Liver (tissue), 9 donors: Measurements from ENCODE around the gene HHAT. TPM values are rescaled to one million over a fixed set of nuclear protein-coding genes. Genes with fewer than 3 reads are reported as not detected.

Experiments used
- DNase-seq: peaks from one replicate; pipeline ENCODE4 v3.0.0-alpha.2; 2017; ENCODE audit warnings: low spot score
- H3K27ac ChIP-seq, 2 donors: one replicate each; pipeline ENCODE4 v1.7.0; 2013; ENCODE audit warnings: inconsistent platforms in 2 of 2, low read length in 2 of 2, control low read depth in 1 of 2, low read depth in 1 of 2, mild to moderate bottlenecking in 1 of 2
- H3K27me3 ChIP-seq, 4 donors: one replicate each; pipeline versions ENCODE4 v1.6.1 to v1.7.0; 2013; ENCODE audit warnings: low read length in 3 of 4, inconsistent platforms in 1 of 4, mild to moderate bottlenecking in 1 of 4, moderate library complexity in 1 of 4; ENCODE audit not compliant: control insufficient read depth in 4 of 4, insufficient read depth in 4 of 4
- H3K36me3 ChIP-seq, 4 donors: one replicate each; pipeline versions ENCODE4 v1.6.1 to v1.7.0; 2013; ENCODE audit warnings: low read length in 3 of 4, mild to moderate bottlenecking in 3 of 4, low read depth in 1 of 4, moderate library complexity in 1 of 4; ENCODE audit not compliant: control insufficient read depth in 4 of 4, insufficient read depth in 3 of 4
- H3K4me1 ChIP-seq, 4 donors: one replicate each; pipeline versions ENCODE4 v1.6.1 to v1.7.0; 2013; ENCODE audit warnings: low read length in 3 of 4, mild to moderate bottlenecking in 3 of 4, moderate library complexity in 1 of 4; ENCODE audit not compliant: control insufficient read depth in 4 of 4, insufficient read depth in 4 of 4
- H3K4me3 ChIP-seq, 3 donors: one replicate each; pipeline versions ENCODE4 v1.6.1 to v1.7.0; 2013; ENCODE audit warnings: low read length in 3 of 3, control low read depth in 1 of 3, low read depth in 1 of 3, mild to moderate bottlenecking in 1 of 3
- H3K9ac ChIP-seq, 2 donors: one replicate each; pipeline ENCODE4 v1.7.0; 2013; ENCODE audit warnings: low read length in 2 of 2, mild to moderate bottlenecking in 2 of 2, moderate library complexity in 2 of 2, control low read depth in 1 of 2, low read depth in 1 of 2
- H3K9me3 ChIP-seq, 4 donors: one replicate each; pipeline versions ENCODE4 v1.6.1 to v1.7.0; 2013; ENCODE audit warnings: low read length in 3 of 4; ENCODE audit not compliant: control insufficient read depth in 4 of 4
- EGR1 ChIP-seq, 2 donors: IDR thresholded peaks; 2 replicates each; pipeline ENCODE4 v1.6.1; 2016 to 2018; ENCODE audit warnings: antibody characterized with exemption in 2 of 2, low read depth in 2 of 2
- FOXA1 ChIP-seq: IDR thresholded peaks from 2 replicates; pipeline ENCODE4 v1.6.1; 2016; ENCODE audit warnings: antibody characterized with exemption
- FOXA2 ChIP-seq: IDR thresholded peaks from 2 replicates; pipeline ENCODE4 v1.6.1; 2016; ENCODE audit warnings: antibody characterized with exemption
- GABPA ChIP-seq, 2 donors: IDR thresholded peaks in 1 of 2; conservative IDR thresholded peaks in 1 of 2; 2 replicates each; pipeline ENCODE4 v1.6.1; 2016; ENCODE audit warnings: antibody characterized with exemption in 2 of 2, mild to moderate bottlenecking in 1 of 2, moderate library complexity in 1 of 2
- HNF4A ChIP-seq, 2 donors: conservative IDR thresholded peaks; 2 replicates each; pipeline ENCODE4 v1.6.1; 2016; ENCODE audit warnings: antibody characterized with exemption in 2 of 2, mild to moderate bottlenecking in 2 of 2
- HNF4G ChIP-seq: IDR thresholded peaks from 2 replicates; pipeline ENCODE4 v1.6.1; 2016; ENCODE audit warnings: antibody characterized with exemption
- JUND ChIP-seq, 2 donors: IDR thresholded peaks; 2 replicates each; pipeline ENCODE4 v1.6.1; 2016; ENCODE audit warnings: antibody characterized with exemption in 2 of 2
- MAX ChIP-seq: IDR thresholded peaks from 2 replicates; pipeline ENCODE4 v1.6.1; 2016; ENCODE audit warnings: antibody characterized with exemption
- NR2F2 ChIP-seq: IDR thresholded peaks from 2 replicates; pipeline ENCODE4 v1.6.1; 2016; ENCODE audit warnings: antibody characterized with exemption
- RAD21 ChIP-seq, 2 donors: IDR thresholded peaks; 2 replicates each; pipeline ENCODE4 v1.6.1; 2016; ENCODE audit warnings: antibody characterized with exemption in 2 of 2, mild to moderate bottlenecking in 2 of 2
- REST ChIP-seq: IDR thresholded peaks from 2 replicates; pipeline ENCODE4 v1.6.1; 2016; ENCODE audit warnings: antibody characterized with exemption, mild to moderate bottlenecking
- RXRA ChIP-seq, 2 donors: IDR thresholded peaks; 2 replicates each; pipeline ENCODE4 v1.6.1; 2017 to 2018; ENCODE audit warnings: antibody characterized with exemption in 2 of 2, mild to moderate bottlenecking in 1 of 2
- SP1 ChIP-seq: IDR thresholded peaks from 2 replicates; pipeline ENCODE4 v1.6.1; 2018; ENCODE audit warnings: antibody characterized with exemption, mild to moderate bottlenecking
- TAF1 ChIP-seq: conservative IDR thresholded peaks from 2 replicates; pipeline ENCODE4 v1.6.1; 2016; ENCODE audit warnings: antibody characterized with exemption, mild to moderate bottlenecking
- YY1 ChIP-seq: IDR thresholded peaks from 2 replicates; pipeline ENCODE4 v1.6.1; 2016; ENCODE audit warnings: antibody characterized with exemption, mild to moderate bottlenecking
- ZBTB33 ChIP-seq: IDR thresholded peaks from 2 replicates; pipeline ENCODE4 v1.6.1; 2016; ENCODE audit warnings: antibody characterized with exemption
- whole genome bisulfite sequencing: extraction: QIAGEN DNeasy Blood & Tissue Kit; methylation state at CpG from one replicate; pipeline ENCODE4 v1.1.7; 2013; 5-methylcytosine and 5-hydroxymethylcytosine counted together
- polyA plus RNA-seq, 2 donors: library from polyadenylated mRNA; stranded (reverse) in 1 of 2; unstranded in 1 of 2; fragments of 200-250 nt in 1 of 2; fragments of >200 nt in 1 of 2; fragmentation: Nextera tagmentation in 1 of 2; extraction: Ambion mirVana in 1 of 2; gene quantifications; one replicate each; pipeline versions ENCODE4 v1.2.1 to v1.2.3, GENCODE V29; 2013 to 2015
- total RNA-seq, 2 donors: library from RNA; depleted of rRNA; stranded (reverse); fragments of >200 nt; gene quantifications; one replicate each; pipeline ENCODE4 v1.2.3, GENCODE V29; 2014
- TF ChIP-seq, protein P1 (sequence below): fragments of 150-350 bp; IDR thresholded peaks from 2 replicates; pipeline ENCODE4 v1.5.1; 2017; ENCODE audit warnings: improper control_type of control experiment, low read depth, low read length; ENCODE audit not compliant: missing input control
- TF ChIP-seq, protein P2 (sequence below): IDR thresholded peaks from 2 replicates; pipeline ENCODE4 v1.6.1; 2016; ENCODE audit warnings: antibody characterized with exemption
- donor health status: healthy.
- donor health status: healthy.
- donor health status: healthy.
- donor health status: healthy.
- donor health status: healthy.

HHAT gene
- total and polyA plus RNA-seq, 4 donors, result 1.3 to 2.2 (median 1.6) TPM

- DNase-seq, result peak; percentile 77
- Histone ChIP-seq H3K27ac (no peak overlapping the region), H3K4me3 (no peak overlapping the region), H3K4me1 (no peaks in the 10 kb centered on the region), H3K9ac (no peak overlapping the region), H3K9me3 (no peaks in the 10 kb centered on the region), H3K36me3 (no peaks in the 10 kb centered on the region), H3K27me3 (no peaks in the 10 kb centered on the region)
- TF ChIP-seq, protein P1, sequence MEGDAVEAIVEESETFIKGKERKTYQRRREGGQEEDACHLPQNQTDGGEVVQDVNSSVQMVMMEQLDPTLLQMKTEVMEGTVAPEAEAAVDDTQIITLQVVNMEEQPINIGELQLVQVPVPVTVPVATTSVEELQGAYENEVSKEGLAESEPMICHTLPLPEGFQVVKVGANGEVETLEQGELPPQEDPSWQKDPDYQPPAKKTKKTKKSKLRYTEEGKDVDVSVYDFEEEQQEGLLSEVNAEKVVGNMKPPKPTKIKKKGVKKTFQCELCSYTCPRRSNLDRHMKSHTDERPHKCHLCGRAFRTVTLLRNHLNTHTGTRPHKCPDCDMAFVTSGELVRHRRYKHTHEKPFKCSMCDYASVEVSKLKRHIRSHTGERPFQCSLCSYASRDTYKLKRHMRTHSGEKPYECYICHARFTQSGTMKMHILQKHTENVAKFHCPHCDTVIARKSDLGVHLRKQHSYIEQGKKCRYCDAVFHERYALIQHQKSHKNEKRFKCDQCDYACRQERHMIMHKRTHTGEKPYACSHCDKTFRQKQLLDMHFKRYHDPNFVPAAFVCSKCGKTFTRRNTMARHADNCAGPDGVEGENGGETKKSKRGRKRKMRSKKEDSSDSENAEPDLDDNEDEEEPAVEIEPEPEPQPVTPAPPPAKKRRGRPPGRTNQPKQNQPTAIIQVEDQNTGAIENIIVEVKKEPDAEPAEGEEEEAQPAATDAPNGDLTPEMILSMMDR, result peak; percentile 95
- TF ChIP-seq RAD21 (IDR thresholded peaks at IDR 0.05) (peak; percentile 92 to 96), NR2F2 (no peak)
- 28% methylated on average over 9 of the region's 9 CpGs for WGBS
Measured at GRCh38 chr1:210407207-210407886, 78.6 kb downstream of the HHAT start.

- no peak overlapping the region for H3K9ac ChIP-seq
- H3K9me3 ChIP-seq, result no peaks in the 10 kb centered on the region
- no peak for TF ChIP-seq RAD21 (IDR thresholded peaks at IDR 0.05)
- no peak for TF ChIP-seq REST
- no peak for TF ChIP-seq ZBTB33
- TF ChIP-seq FOXA1, result no peak
- no peak for TF ChIP-seq YY1
- no peak for TF ChIP-seq RXRA (IDR thresholded peaks at IDR 0.05)
- no peak for TF ChIP-seq EGR1 (IDR thresholded peaks at IDR 0.05; ENCODE audit: low read depth in 2 of 2)
- TF ChIP-seq TAF1, result no peak
- TF ChIP-seq, protein P1, result no peak
- no peak for TF ChIP-seq GABPA (IDR thresholded peaks at IDR 0.05 in 1 of 2, conservative IDR thresholded peaks at IDR 0.05 in 1 of 2)
- TF ChIP-seq SP1, result no peak
- TF ChIP-seq MAX, result no peak
- TF ChIP-seq, protein P2, sequence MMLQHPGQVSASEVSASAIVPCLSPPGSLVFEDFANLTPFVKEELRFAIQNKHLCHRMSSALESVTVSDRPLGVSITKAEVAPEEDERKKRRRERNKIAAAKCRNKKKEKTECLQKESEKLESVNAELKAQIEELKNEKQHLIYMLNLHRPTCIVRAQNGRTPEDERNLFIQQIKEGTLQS, result no peak
- TF ChIP-seq JUND (IDR thresholded peaks at IDR 0.05), result no peak
- no peak for TF ChIP-seq NR2F2
- TF ChIP-seq HNF4A (conservative IDR thresholded peaks at IDR 0.05), result no peak
- no peak for TF ChIP-seq FOXA2
- TF ChIP-seq HNF4G, result no peak
- 95% methylated on average over 1 of the region's 1 CpG for WGBS
- H3K27ac ChIP-seq, result no peak overlapping the region
- no peaks in the 10 kb centered on the region for H3K27me3 ChIP-seq
- no peak overlapping the region for H3K4me3 ChIP-seq
- no peak for DNase-seq
- H3K36me3 ChIP-seq, result no peaks in the 10 kb centered on the region
- H3K4me1 ChIP-seq, result no peaks in the 10 kb centered on the region
Measured at GRCh38 chr1:210407887-210408252, 79.2 kb downstream of the HHAT start.
